A673 (cell line): ENCODE results near the gene MAOA. TPM values are rescaled to one million over a fixed set of nuclear protein-coding genes. Genes with fewer than 3 reads are reported as not detected.

Experiments used
- BruUV-seq: library from RNA; stranded (reverse); fragments of 400-500 nt; replicated peaks from 2 replicates; lab custom pipeline; 2021; lab: Mats Ljungman, UMichigan
- CTCF ChIA-PET: fragments of 300-600 bp; sonication (Branson Sonifier 250); formaldehyde crosslinking; loops from one replicate; lab custom pipeline; 2022; ENCODE audit warnings: antibody characterized with exemption; lab: Charles Lee
- POLR2A ChIA-PET: fragments of 300-600 bp; sonication (Branson Sonifier 250); formaldehyde crosslinking; loops from one replicate; lab custom pipeline; 2022; ENCODE audit warnings: antibody characterized with exemption; ENCODE audit not compliant: low non-redundant PET; lab: Charles Lee
- DNase-seq: peaks from one replicate; pipeline ENCODE4 v3.0.0-alpha.2; 2015; ENCODE audit warnings: low spot score
- H3K27ac ChIP-seq: fragments of 200-600 bp; sonication (generic); 2 replicates; pipeline ENCODE4 v1.5.1; 2016; ENCODE audit warnings: mixed run types, low read depth, mild to moderate bottlenecking, mixed read lengths, antibody characterized with exemption, low read length; ENCODE audit not compliant: poor library complexity, severe bottlenecking
- H3K27me3 ChIP-seq: fragments of 200-600 bp; sonication (generic); replicated peaks from 2 replicates; pipeline ENCODE4 v1.6.1; 2017; ENCODE audit warnings: mixed run types, low read depth, mild to moderate bottlenecking, mixed read lengths, antibody characterized with exemption, low read length; ENCODE audit not compliant: insufficient read depth, poor library complexity
- H3K36me3 ChIP-seq: fragments of 200-600 bp; sonication (generic); 2 replicates; pipeline ENCODE4 v1.6.1; 2016; ENCODE audit warnings: mixed run types, mild to moderate bottlenecking, mixed read lengths, antibody characterized with exemption, low read length; ENCODE audit not compliant: insufficient read depth, poor library complexity, severe bottlenecking
- H3K4me1 ChIP-seq: fragments of 200-600 bp; sonication (generic); 2 replicates; pipeline ENCODE4 v1.6.1; 2017; ENCODE audit warnings: mixed run types, mild to moderate bottlenecking, mixed read lengths, antibody characterized with exemption, low read length; ENCODE audit not compliant: insufficient read depth, poor library complexity, severe bottlenecking
- H3K4me3 ChIP-seq: fragments of 200-600 bp; sonication (generic); 2 replicates; pipeline ENCODE4 v1.5.1; 2016; ENCODE audit warnings: low read depth, mixed run types, mild to moderate bottlenecking, mixed read lengths, low read length; ENCODE audit not compliant: poor library complexity, severe bottlenecking
- H3K9me3 ChIP-seq: fragments of 200-600 bp; sonication (generic); 2 replicates; pipeline ENCODE4 v1.6.1; 2016; ENCODE audit warnings: mixed run types, low read depth, mild to moderate bottlenecking, mixed read lengths, antibody characterized with exemption, low read length; ENCODE audit not compliant: poor library complexity, severe bottlenecking
- CTCF ChIP-seq: fragments of 300-800, 200-600 bp; sonication (generic); conservative IDR thresholded peaks from 2 replicates; pipeline ENCODE4 v1.5.1; 2017; ENCODE audit warnings: low read depth, mild to moderate bottlenecking, antibody characterized with exemption, low read length, moderate library complexity, mixed read lengths
- EZH2 ChIP-seq: fragments of 200-600 bp; sonication (generic); IDR thresholded peaks from 2 replicates; pipeline ENCODE4 v1.6.1; 2017; ENCODE audit warnings: borderline replicate concordance, low read depth, mild to moderate bottlenecking, mixed read lengths, antibody characterized with exemption, low read length; ENCODE audit not compliant: poor library complexity, severe bottlenecking
- intact Hi-C: fragments of 100-400 bp; cut with micrococcal nuclease; formaldehyde crosslinking; loops from one replicate; pipeline ENCODE4 v1.10.0; 2022; ENCODE audit not compliant: unreplicated experiment
- total RNA-seq: library from RNA; stranded (reverse); gene quantifications from 2 replicates; pipeline ENCODE4 v1.2.3, GENCODE V29; 2021

The MAOA gene
- total RNA-seq, 1 experiment from 2014 or later, result 6.1 TPM

DNA sequence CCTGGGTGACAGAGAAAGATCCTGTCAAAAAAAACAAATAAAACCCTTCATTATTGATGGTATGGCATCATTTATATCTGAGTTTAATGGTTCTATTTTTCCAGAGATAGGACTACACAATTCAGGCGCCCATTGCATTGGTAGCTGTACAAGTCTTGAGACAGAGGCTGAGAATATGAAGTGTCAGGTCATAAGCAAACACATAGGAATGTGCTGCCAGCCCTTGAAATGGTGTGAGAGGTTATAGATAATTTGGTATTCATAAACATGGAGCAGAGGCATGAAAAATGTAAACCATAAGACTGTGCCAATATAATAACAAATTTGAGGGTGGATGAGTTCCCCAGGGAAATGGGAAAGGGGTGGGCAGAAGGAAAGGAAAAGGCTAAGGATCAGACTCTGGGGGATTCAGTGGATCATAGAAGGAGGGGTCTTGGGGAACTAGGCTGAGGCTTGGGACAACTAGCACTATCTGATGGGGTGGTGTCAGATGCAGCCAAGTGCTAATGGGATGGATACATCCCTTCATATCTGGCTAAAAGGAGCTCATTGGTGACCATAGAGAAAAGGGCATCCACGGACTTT, 50.8 kb downstream of the MAOA start:
- Histone ChIP-seq H3K27ac (no peak overlapping the region), H3K4me1 (peaks cover 7% of the 10 kb centered on the region), H3K27me3 (no peaks in the 10 kb centered on the region), H3K36me3 (no peaks in the 10 kb centered on the region), H3K9me3 (no peaks in the 10 kb centered on the region), H3K4me3 (no peak overlapping the region)
- TF ChIP-seq EZH2 (no peak), CTCF (no peak)
- ChIA-PET POLR2A (no interaction called here), CTCF (no interaction called here)
- no TSS peak for BruUV-seq
- DNase-seq, result no peak
- intact Hi-C loops, result no loop called here

DNA sequence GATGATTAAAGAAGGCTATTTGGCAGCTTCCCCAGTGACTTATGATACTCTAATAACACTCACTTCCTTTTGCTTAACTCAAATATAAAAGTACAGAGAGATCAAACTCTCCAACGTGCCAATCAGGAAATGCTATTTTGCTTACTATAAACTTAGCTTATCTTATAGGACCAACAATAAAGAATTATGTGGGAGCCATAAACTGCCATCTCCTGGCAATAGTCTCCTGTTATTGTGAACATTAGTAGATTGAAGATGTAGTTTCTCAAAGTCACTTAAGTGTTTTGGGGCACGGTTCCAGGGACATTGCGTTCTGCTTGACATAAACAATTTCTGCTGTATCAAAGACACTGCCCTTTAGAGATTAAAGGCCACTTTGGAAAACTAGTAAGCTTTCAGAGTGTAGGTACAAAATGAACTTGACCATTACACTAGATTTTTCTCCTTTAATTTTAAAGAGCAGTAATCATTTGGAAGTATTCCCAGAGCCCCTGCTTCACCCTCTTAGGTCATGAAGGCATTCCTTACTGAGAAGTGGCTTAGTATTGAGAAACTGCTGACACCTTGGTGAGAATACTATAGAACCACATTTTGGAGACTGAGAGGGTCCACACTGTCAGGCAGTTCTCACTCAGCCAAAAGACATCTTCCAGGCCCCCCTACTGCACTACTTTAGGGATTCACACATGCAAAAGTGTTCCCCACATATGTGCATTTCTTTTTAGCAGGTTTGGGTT, 51.9 kb downstream of the MAOA start:
- BruUV-seq, result no TSS peak
- Histone ChIP-seq H3K9me3 (no peaks in the 10 kb centered on the region), H3K4me1 (peaks cover 7% of the 10 kb centered on the region), H3K36me3 (no peaks in the 10 kb centered on the region), H3K27me3 (no peaks in the 10 kb centered on the region), H3K4me3 (no peak overlapping the region), H3K27ac (no peak overlapping the region)
- intact Hi-C loops, result no loop called here
- POLR2A ChIA-PET, result no interaction called here
- peak; percentile 35 for DNase-seq
- no peak for TF ChIP-seq CTCF
- TF ChIP-seq EZH2, result no peak
- CTCF ChIA-PET, result no interaction called here

DNA sequence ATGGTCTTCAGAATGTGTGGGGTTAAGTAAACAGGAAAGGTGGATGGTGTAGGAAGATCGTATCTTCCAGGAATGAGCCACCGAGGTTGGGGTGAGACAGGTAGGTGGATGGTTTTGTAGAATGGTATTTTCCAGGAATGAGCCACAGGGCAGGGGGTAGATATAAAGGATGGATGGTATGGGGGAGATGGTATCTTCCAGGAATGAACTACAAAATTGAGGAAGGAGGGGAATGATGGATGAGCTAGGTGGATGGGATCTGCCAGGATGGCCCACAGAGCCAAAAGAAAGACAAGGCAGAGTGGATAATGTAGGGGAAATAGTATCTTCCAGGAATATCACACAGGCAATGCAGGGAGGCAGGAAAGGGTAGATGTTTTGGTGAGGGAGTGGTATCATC, 60.0 kb downstream of the MAOA start:
- TF ChIP-seq EZH2 (no peak), CTCF (no peak)
- no peak for DNase-seq
- H3K36me3 ChIP-seq, result no peaks in the 10 kb centered on the region
- ChIA-PET POLR2A (no interaction called here), CTCF (no interaction called here)
- no peaks in the 10 kb centered on the region for H3K4me1 ChIP-seq
- no peak overlapping the region for H3K4me3 ChIP-seq
- H3K27me3 ChIP-seq, result no peaks in the 10 kb centered on the region
- no peaks in the 10 kb centered on the region for H3K9me3 ChIP-seq
- no TSS peak for BruUV-seq
- intact Hi-C loops, result no loop called here
- H3K27ac ChIP-seq, result no peak overlapping the region
